Uterus (tissue), 2 donors: Measurements from ENCODE around the gene ERMAP.

Experiments used
- CTCF ChIP-seq, 4 experiments: fragments of 200-600 bp in 2 of 4; fragments of 450-650 bp in 2 of 4; sonication (generic) in 2 of 4; IDR thresholded peaks; one replicate each; pipeline ENCODE4 v1.5.1; 2016 to 2019; ENCODE audit warnings: antibody characterized with exemption in 4 of 4, mild to moderate bottlenecking in 2 of 4, moderate library complexity in 1 of 4
- POLR2A ChIP-seq, 2 donors: fragments of 450-650 bp; IDR thresholded peaks; one replicate each; pipeline ENCODE4 v1.6.1; 2016; ENCODE audit warnings: antibody characterized with exemption in 2 of 2, mild to moderate bottlenecking in 1 of 2, moderate library complexity in 1 of 2

GRCh38 chr1:42821690-42822089 lies 4.8 kb downstream of the ERMAP start:
- TF ChIP-seq CTCF (IDR thresholded peaks at IDR 0.05), result no peak
- TF ChIP-seq POLR2A (IDR thresholded peaks at IDR 0.05), result no peak
